ENCODE data around the gene SCGB1C1. TPM values are rescaled to one million over a fixed set of nuclear protein-coding genes. Genes with fewer than 3 reads are reported as not detected.

Gene SCGB1C1
- total and polyA plus RNA-seq, 10 of the 15 experiments (the other 5 are each of a cell fraction or from before 2014, with no cell fraction given) = not detected

DNA sequence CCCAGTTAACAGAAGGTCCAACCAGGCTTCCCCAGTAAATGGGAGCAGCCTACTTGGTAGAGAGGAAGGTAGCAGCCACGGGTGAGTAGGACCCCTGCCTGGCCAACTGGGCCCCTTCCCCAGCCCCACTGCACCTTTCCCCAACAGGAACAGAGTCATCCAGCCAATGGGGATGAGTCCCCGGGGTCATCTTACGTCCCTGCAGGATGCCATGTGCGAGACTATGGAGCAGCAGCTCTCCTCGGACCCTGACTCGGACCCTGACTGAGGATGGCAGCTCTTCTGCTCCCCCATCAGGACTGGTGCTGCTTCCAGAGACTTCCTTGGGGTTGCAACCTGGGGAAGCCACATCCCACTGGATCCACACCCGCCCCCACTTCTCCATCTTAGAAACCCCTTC is 21.2 kb downstream of the SCGB1C1 start:
- 82% methylated on average over 7 of the region's 7 CpGs for WGBS (ENCODE audit: insufficient coverage, insufficient replicate concordance, low lambda C conversion rate, missing lambda C conversion rate)
- no peaks in the 10 kb centered on the region for H4K20me1 ChIP-seq (ENCODE audit: control insufficient read depth, insufficient read depth)
- no peak overlapping the region for H3K4me2 ChIP-seq (ENCODE audit: control insufficient read depth, insufficient read depth)
- no peaks in the 10 kb centered on the region for H3K9me3 ChIP-seq (replicated peaks; ENCODE audit: control insufficient read depth, insufficient read depth, low read length)
- ATAC-seq (no peak), FAIRE-seq (no peak), DNase-seq (ENCODE audit: low read depth, low spot score) (no peak)
- H2AFZ ChIP-seq (ENCODE audit: control insufficient read depth, low read depth, low read length) = no peak overlapping the region
- in situ Hi-C loops (cut with MboI) = no loop called here
- H3K4me1 ChIP-seq (ENCODE audit: control insufficient read depth, insufficient read depth, low read length) = peaks cover 15% of the 10 kb centered on the region
- TF ChIP-seq, protein P1, sequence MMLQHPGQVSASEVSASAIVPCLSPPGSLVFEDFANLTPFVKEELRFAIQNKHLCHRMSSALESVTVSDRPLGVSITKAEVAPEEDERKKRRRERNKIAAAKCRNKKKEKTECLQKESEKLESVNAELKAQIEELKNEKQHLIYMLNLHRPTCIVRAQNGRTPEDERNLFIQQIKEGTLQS (IDR thresholded peaks at IDR 0.05; ENCODE audit: borderline replicate concordance, extremely low read depth, low read depth, low read length) = no peak
- TF ChIP-seq WRNIP1 (IDR thresholded peaks at IDR 0.05; ENCODE audit: borderline replicate concordance, low read depth, low read length) = no peak
- TF ChIP-seq, protein P2, sequence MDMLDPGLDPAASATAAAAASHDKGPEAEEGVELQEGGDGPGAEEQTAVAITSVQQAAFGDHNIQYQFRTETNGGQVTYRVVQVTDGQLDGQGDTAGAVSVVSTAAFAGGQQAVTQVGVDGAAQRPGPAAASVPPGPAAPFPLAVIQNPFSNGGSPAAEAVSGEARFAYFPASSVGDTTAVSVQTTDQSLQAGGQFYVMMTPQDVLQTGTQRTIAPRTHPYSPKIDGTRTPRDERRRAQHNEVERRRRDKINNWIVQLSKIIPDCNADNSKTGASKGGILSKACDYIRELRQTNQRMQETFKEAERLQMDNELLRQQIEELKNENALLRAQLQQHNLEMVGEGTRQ (IDR thresholded peaks at IDR 0.05; ENCODE audit: borderline replicate concordance, low read depth, low read length) = no peak
- no peak for TF ChIP-seq RBBP5 (conservative IDR thresholded peaks at IDR 0.05)
- TF ChIP-seq, protein P3, sequence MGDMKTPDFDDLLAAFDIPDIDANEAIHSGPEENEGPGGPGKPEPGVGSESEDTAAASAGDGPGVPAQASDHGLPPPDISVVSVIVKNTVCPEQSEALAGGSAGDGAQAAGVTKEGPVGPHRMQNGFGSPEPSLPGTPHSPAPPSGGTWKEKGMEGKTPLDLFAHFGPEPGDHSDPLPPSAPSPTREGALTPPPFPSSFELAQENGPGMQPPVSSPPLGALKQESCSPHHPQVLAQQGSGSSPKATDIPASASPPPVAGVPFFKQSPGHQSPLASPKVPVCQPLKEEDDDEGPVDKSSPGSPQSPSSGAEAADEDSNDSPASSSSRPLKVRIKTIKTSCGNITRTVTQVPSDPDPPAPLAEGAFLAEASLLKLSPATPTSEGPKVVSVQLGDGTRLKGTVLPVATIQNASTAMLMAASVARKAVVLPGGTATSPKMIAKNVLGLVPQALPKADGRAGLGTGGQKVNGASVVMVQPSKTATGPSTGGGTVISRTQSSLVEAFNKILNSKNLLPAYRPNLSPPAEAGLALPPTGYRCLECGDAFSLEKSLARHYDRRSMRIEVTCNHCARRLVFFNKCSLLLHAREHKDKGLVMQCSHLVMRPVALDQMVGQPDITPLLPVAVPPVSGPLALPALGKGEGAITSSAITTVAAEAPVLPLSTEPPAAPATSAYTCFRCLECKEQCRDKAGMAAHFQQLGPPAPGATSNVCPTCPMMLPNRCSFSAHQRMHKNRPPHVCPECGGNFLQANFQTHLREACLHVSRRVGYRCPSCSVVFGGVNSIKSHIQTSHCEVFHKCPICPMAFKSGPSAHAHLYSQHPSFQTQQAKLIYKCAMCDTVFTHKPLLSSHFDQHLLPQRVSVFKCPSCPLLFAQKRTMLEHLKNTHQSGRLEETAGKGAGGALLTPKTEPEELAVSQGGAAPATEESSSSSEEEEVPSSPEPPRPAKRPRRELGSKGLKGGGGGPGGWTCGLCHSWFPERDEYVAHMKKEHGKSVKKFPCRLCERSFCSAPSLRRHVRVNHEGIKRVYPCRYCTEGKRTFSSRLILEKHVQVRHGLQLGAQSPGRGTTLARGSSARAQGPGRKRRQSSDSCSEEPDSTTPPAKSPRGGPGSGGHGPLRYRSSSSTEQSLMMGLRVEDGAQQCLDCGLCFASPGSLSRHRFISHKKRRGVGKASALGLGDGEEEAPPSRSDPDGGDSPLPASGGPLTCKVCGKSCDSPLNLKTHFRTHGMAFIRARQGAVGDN (IDR thresholded peaks at IDR 0.05) = no peak
- TF ChIP-seq SP1 (IDR thresholded peaks at IDR 0.05; ENCODE audit: low read depth, low read length) = no peak
- no peak for TF ChIP-seq RUNX3 (IDR thresholded peaks at IDR 0.05; ENCODE audit: low read length)
- no peak for TF ChIP-seq CREM (IDR thresholded peaks at IDR 0.05; ENCODE audit: low read depth)
- TF ChIP-seq ZNF24 (IDR thresholded peaks at IDR 0.05) = no peak
- TF ChIP-seq GABPA (IDR thresholded peaks at IDR 0.05; ENCODE audit: low read depth) = no peak
- TF ChIP-seq MEF2A (IDR thresholded peaks at IDR 0.05; ENCODE audit: insufficient read depth, low read depth, low read length) = no peak
- TF ChIP-seq CBFB (IDR thresholded peaks at IDR 0.05; ENCODE audit: low read depth) = no peak
- no peak for TF ChIP-seq RCOR1 (conservative IDR thresholded peaks at IDR 0.05; ENCODE audit: low read depth, low read length)
- TF ChIP-seq, protein P4, sequence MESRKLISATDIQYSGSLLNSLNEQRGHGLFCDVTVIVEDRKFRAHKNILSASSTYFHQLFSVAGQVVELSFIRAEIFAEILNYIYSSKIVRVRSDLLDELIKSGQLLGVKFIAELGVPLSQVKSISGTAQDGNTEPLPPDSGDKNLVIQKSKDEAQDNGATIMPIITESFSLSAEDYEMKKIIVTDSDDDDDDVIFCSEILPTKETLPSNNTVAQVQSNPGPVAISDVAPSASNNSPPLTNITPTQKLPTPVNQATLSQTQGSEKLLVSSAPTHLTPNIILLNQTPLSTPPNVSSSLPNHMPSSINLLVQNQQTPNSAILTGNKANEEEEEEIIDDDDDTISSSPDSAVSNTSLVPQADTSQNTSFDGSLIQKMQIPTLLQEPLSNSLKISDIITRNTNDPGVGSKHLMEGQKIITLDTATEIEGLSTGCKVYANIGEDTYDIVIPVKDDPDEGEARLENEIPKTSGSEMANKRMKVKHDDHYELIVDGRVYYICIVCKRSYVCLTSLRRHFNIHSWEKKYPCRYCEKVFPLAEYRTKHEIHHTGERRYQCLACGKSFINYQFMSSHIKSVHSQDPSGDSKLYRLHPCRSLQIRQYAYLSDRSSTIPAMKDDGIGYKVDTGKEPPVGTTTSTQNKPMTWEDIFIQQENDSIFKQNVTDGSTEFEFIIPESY (IDR thresholded peaks at IDR 0.05) = no peak
- no peak overlapping the region for H3K27ac ChIP-seq (ENCODE audit: control insufficient read depth, insufficient read depth)
- RAD21 ChIA-PET (ENCODE audit: unreplicated experiment) = no interaction called here
- peaks cover 19% of the 10 kb centered on the region for H3K79me2 ChIP-seq (ENCODE audit: control insufficient read depth, insufficient read depth, low read length)
- H3K36me3 ChIP-seq (ENCODE audit: control insufficient read depth in 2 of 2, insufficient read depth in 2 of 2, low read length in 1 of 2) = peaks cover 24 to 39% of the 10 kb centered on the region in 2 experiments
- BruUV-seq (replicated peaks) = no TSS peak
- SMC1A ChIA-PET (ENCODE audit: uncharacterized antibody, unreplicated experiment) = no interaction called here
- intact Hi-C loops (cut with micrococcal nuclease; ENCODE audit: unreplicated experiment) = no loop called here
- CTCF ChIA-PET = no interaction called here
- H3K4me3 ChIP-seq = no peak overlapping the region
- H3K9ac ChIP-seq (ENCODE audit: control insufficient read depth, insufficient read depth, low read length) = no peak overlapping the region
- no peaks in the 10 kb centered on the region for H3K27me3 ChIP-seq (replicated peaks in 1 of 2; ENCODE audit: control insufficient read depth in 2 of 2, insufficient read depth in 2 of 2, low read length in 1 of 2)
- POLR2A ChIA-PET = no interaction called here
